Measurements from ENCODE around the gene LOXHD1.

LOXHD1 gene

DNA sequence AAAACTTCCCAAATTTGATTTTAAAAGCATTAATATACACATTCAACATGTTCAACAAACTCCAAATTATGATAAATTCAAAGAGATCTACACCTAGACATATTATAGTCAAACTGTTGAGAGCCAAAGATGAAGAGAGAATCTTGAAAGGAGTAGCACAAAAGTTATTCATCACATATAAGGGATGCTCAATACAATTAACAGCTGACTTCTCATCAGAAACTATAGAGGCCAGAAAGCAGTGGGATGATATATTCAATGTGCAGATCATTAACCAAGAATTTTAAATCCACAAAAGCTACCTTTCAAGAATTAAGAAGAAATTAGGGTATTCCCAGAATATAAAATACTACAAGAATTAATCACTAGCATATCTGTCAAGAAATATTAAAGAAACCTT lies 75.4 kb downstream of the LOXHD1 start:
- peaks cover 3 to 12% (median 6%) of the 10 kb centered on the region in 5 donors for H3K9me3 ChIP-seq (ENCODE audit: control insufficient read depth in 5 of 5, low read length in 5 of 5)
- peaks cover 0 to 4% (median 0%) of the 10 kb centered on the region in 5 donors for H3K27me3 ChIP-seq (ENCODE audit: control insufficient read depth in 5 of 5, insufficient read depth in 4 of 5, low read length in 5 of 5)
- H3K36me3 ChIP-seq (ENCODE audit: control insufficient read depth in 5 of 5, insufficient read depth in 5 of 5, low read length in 5 of 5), result peaks cover 0 to 2% (median 0%) of the 10 kb centered on the region in 5 donors
- H3K4me1 ChIP-seq (ENCODE audit: control insufficient read depth in 5 of 5, insufficient read depth in 5 of 5, low read length in 5 of 5), result no peaks in the 10 kb centered on the region
- H3K4me3 ChIP-seq (ENCODE audit: low read depth in 1 of 5, low read length in 5 of 5), result no peak overlapping the region
- no peak overlapping the region for H3K9ac ChIP-seq (ENCODE audit: low read length in 5 of 5)
- H3K27ac ChIP-seq (ENCODE audit: low read depth, low read length), result no peak overlapping the region

DNA sequence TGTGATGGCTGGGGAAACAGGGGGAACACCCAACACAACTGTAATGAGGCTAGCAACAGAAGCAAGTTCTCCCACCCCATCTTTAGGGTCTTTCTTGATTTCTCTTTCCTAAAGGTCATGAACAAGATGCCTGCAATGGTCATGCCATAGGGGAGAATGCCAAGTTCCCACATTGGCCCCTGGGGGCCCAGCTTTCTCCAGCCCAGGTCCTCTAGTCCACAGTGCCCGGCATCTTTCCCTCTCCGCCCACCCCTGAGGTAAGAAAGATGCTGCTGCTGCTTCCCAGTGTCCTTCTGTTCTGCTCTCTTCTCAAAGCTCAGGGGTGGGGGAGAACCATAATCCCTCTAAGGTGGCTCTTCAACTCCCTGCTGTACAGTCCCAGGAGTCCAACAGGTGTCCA lies 78.0 kb downstream of the LOXHD1 start:
- Histone ChIP-seq H3K9me3 (ENCODE audit: control insufficient read depth in 5 of 5, low read length in 5 of 5) (peaks cover 3 to 12% (median 6%) of the 10 kb centered on the region in 5 donors), H3K27me3 (ENCODE audit: control insufficient read depth in 5 of 5, insufficient read depth in 4 of 5, low read length in 5 of 5) (peaks cover 0 to 4% (median 0%) of the 10 kb centered on the region in 5 donors), H3K4me3 (ENCODE audit: low read depth in 1 of 5, low read length in 5 of 5) (no peak overlapping the region), H3K4me1 (ENCODE audit: control insufficient read depth in 5 of 5, insufficient read depth in 5 of 5, low read length in 5 of 5) (no peaks in the 10 kb centered on the region), H3K9ac (ENCODE audit: low read length in 5 of 5) (no peak overlapping the region), H3K36me3 (ENCODE audit: control insufficient read depth in 5 of 5, insufficient read depth in 5 of 5, low read length in 5 of 5) (peaks cover 0 to 3% (median 0%) of the 10 kb centered on the region in 5 donors), H3K27ac (ENCODE audit: low read depth, low read length) (no peak overlapping the region)

DNA sequence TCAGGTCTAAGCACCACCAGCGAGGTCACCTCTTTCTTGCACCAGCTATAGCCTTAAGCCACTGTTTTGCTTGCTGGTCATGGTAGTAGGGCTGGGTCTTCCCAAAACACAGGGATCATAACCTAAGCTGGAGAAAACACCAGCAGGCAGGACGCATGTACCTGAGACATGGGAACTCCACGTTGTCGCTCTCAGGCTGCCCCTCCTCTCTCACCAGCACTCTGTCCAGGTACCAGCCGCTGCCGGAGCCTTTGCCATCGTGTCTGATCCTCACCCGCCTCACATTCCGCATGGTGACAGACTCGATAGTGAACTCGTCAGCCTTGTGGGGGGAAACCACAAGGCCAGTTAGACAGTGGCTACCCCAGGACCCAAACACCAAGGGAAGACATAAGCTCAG lies 79.5 kb downstream of the LOXHD1 start:
- Histone ChIP-seq H3K4me3 (ENCODE audit: low read depth in 1 of 5, low read length in 5 of 5) (no peak overlapping the region), H3K36me3 (ENCODE audit: control insufficient read depth in 5 of 5, insufficient read depth in 5 of 5, low read length in 5 of 5) (peaks cover 0 to 3% (median 0%) of the 10 kb centered on the region in 5 donors), H3K27ac (ENCODE audit: low read depth, low read length) (no peak overlapping the region), H3K27me3 (ENCODE audit: control insufficient read depth in 5 of 5, insufficient read depth in 4 of 5, low read length in 5 of 5) (peaks cover 0 to 4% (median 0%) of the 10 kb centered on the region in 5 donors), H3K4me1 (ENCODE audit: control insufficient read depth in 5 of 5, insufficient read depth in 5 of 5, low read length in 5 of 5) (no peaks in the 10 kb centered on the region), H3K9ac (ENCODE audit: low read length in 5 of 5) (no peak overlapping the region), H3K9me3 (ENCODE audit: control insufficient read depth in 5 of 5, low read length in 5 of 5) (peaks cover 3 to 12% (median 6%) of the 10 kb centered on the region in 5 donors)

DNA sequence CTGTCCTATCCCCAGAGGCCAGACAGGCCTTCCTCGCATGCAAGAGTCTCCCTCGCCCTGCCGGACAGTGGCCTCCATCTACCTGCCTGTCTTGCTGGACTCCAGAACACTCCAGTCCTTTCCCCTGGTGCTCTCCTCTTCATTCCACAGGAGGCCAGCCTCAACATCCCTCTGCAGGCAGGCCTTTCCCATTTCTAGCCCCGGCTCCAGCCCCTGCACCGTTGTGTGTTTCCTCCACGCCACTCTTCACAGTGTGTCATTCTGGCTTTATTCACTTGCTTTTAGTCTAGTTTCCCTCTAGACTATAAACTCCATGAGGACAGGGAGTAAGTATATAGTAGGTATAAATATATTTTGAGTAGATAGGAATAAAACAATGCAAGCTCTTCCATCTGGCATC lies 81.2 kb downstream of the LOXHD1 start:
- Histone ChIP-seq H3K4me1 (ENCODE audit: control insufficient read depth in 5 of 5, insufficient read depth in 5 of 5, low read length in 5 of 5) (no peaks in the 10 kb centered on the region), H3K27ac (ENCODE audit: low read depth, low read length) (no peak overlapping the region), H3K27me3 (ENCODE audit: control insufficient read depth in 5 of 5, insufficient read depth in 4 of 5, low read length in 5 of 5) (peaks cover 0 to 4% (median 0%) of the 10 kb centered on the region in 5 donors), H3K36me3 (ENCODE audit: control insufficient read depth in 5 of 5, insufficient read depth in 5 of 5, low read length in 5 of 5) (peaks cover 0 to 3% (median 0%) of the 10 kb centered on the region in 5 donors), H3K9me3 (ENCODE audit: control insufficient read depth in 5 of 5, low read length in 5 of 5) (peaks cover 0 to 5% (median 0%) of the 10 kb centered on the region in 5 donors), H3K4me3 (ENCODE audit: low read depth in 1 of 5, low read length in 5 of 5) (no peak overlapping the region), H3K9ac (ENCODE audit: low read length in 5 of 5) (no peak overlapping the region)

DNA sequence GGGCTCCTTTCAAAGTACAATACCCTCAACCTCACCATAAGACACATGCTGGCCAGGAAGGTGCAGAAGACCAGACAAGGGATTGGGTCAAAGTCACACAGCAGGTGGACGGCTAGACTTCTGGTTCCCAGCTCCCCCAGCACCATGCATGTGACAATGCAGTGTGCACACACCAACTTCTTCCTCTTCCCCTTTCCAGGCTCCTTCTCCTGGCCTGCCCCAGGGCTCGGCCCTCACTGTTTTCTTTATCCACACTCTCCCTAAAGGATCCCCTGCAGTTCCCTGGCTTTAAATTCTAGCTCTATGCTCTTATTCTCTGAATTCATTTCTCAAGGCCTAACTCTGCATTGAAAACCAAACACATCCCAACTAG lies 82.3 kb downstream of the LOXHD1 start:
- Histone ChIP-seq H3K27me3 (ENCODE audit: control insufficient read depth in 5 of 5, insufficient read depth in 4 of 5, low read length in 5 of 5) (peaks cover 0 to 4% (median 0%) of the 10 kb centered on the region in 5 donors), H3K4me3 (ENCODE audit: low read depth in 1 of 5, low read length in 5 of 5) (no peak overlapping the region), H3K4me1 (ENCODE audit: control insufficient read depth in 5 of 5, insufficient read depth in 5 of 5, low read length in 5 of 5) (no peaks in the 10 kb centered on the region), H3K36me3 (ENCODE audit: control insufficient read depth in 5 of 5, insufficient read depth in 5 of 5, low read length in 5 of 5) (peaks cover 0 to 8% (median 0%) of the 10 kb centered on the region in 5 donors), H3K9ac (ENCODE audit: low read length in 5 of 5) (no peak overlapping the region), H3K27ac (ENCODE audit: low read depth, low read length) (no peak overlapping the region), H3K9me3 (ENCODE audit: control insufficient read depth in 5 of 5, low read length in 5 of 5) (no peaks in the 10 kb centered on the region)

DNA sequence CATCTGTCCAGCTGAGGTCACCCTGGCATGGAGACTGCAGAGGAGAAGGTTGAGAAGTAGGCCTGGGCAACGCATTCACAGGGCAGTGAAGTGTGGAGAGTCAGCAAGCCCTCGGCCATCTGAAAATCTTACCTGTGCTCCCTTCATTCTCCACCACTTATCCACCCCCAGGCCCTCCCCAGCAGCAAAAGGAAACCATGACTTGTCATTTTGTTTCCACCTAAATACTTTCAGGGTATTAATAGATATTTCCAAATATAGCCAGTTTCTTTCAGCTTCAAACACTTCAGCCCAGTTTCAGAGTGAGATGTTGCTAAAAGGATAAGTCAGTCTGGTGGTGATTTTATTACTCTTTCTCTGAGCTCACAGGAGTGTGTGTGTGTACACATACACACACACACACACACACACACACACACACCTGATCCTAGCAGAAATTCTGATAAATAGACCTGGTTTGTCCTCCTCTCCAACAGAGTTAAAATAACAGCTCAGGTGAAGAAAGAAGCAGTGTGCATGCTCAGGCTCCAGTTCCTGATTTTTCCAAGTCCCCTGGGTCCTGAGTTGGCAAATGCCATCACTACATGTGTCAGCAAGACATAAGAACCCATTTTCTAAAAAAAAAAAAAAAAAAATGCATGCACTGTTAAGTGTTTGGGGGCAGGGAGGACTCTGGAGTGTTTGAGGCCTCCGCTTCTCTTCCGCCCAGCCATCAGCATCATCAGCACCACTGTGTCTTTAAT lies 82.8 kb downstream of the LOXHD1 start:
- no peaks in the 10 kb centered on the region for H3K9me3 ChIP-seq (ENCODE audit: control insufficient read depth in 5 of 5, low read length in 5 of 5)
- H3K36me3 ChIP-seq (ENCODE audit: control insufficient read depth in 5 of 5, insufficient read depth in 5 of 5, low read length in 5 of 5), result peaks cover 0 to 9% (median 1%) of the 10 kb centered on the region in 5 donors
- H3K9ac ChIP-seq (ENCODE audit: low read length in 5 of 5), result no peak overlapping the region
- H3K4me3 ChIP-seq (ENCODE audit: low read depth in 1 of 5, low read length in 5 of 5), result no peak overlapping the region
- no peaks in the 10 kb centered on the region for H3K4me1 ChIP-seq (ENCODE audit: control insufficient read depth in 5 of 5, insufficient read depth in 5 of 5, low read length in 5 of 5)
- peaks cover 0 to 4% (median 0%) of the 10 kb centered on the region in 5 donors for H3K27me3 ChIP-seq (ENCODE audit: control insufficient read depth in 5 of 5, insufficient read depth in 4 of 5, low read length in 5 of 5)
- H3K27ac ChIP-seq (ENCODE audit: low read depth, low read length), result no peak overlapping the region

DNA sequence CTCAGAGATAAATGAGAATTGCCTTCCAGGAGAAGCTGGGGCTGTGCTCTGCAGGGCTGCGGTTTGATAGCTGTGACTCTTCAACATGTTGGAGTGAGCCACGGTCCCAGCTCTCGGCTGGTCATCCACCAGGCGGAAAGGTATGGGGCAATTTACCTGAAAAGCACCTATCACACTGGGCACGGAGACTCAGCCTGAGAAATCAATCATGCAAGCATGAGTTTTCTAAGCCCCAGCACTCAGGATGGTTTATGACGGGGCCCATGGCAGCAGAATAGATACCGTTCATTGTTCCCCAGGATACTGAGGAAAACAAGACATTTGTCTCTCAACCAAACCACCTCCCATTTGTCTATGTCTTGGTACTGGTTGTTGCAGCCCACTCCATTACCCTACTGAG lies 83.9 kb downstream of the LOXHD1 start:
- Histone ChIP-seq H3K4me1 (ENCODE audit: control insufficient read depth in 5 of 5, insufficient read depth in 5 of 5, low read length in 5 of 5) (no peaks in the 10 kb centered on the region), H3K27ac (ENCODE audit: low read depth, low read length) (no peak overlapping the region), H3K9me3 (ENCODE audit: control insufficient read depth in 5 of 5, low read length in 5 of 5) (no peaks in the 10 kb centered on the region), H3K4me3 (ENCODE audit: low read depth in 1 of 5, low read length in 5 of 5) (no peak overlapping the region), H3K27me3 (ENCODE audit: control insufficient read depth in 5 of 5, insufficient read depth in 4 of 5, low read length in 5 of 5) (no peaks in the 10 kb centered on the region), H3K36me3 (ENCODE audit: control insufficient read depth in 5 of 5, insufficient read depth in 5 of 5, low read length in 5 of 5) (peaks cover 0 to 11% (median 4%) of the 10 kb centered on the region in 5 donors), H3K9ac (ENCODE audit: low read length in 5 of 5) (no peak overlapping the region)

DNA sequence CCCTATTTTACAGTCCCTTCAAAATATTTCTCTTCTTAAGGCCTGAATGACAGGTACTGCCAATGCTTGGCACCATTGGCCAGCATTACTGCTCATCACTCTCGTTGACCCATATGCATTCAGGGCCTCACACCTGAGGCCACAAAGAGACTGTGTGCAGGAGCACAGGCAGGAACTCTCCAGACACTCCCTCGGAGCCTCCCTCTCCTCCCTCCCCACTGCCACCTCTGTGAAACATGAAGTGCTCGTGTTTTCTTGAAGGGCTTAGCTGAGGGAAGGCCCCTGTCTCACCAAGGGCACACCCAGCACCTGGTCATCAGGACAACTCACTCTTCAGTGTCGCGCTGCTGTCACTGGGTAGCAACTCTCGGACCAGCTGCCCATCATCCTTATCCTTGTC lies 85.3 kb downstream of the LOXHD1 start:
- Histone ChIP-seq H3K9ac (ENCODE audit: low read length in 5 of 5) (no peak overlapping the region), H3K27me3 (ENCODE audit: control insufficient read depth in 5 of 5, insufficient read depth in 4 of 5, low read length in 5 of 5) (no peaks in the 10 kb centered on the region), H3K36me3 (ENCODE audit: control insufficient read depth in 5 of 5, insufficient read depth in 5 of 5, low read length in 5 of 5) (peaks cover 0 to 11% (median 4%) of the 10 kb centered on the region in 5 donors)

DNA sequence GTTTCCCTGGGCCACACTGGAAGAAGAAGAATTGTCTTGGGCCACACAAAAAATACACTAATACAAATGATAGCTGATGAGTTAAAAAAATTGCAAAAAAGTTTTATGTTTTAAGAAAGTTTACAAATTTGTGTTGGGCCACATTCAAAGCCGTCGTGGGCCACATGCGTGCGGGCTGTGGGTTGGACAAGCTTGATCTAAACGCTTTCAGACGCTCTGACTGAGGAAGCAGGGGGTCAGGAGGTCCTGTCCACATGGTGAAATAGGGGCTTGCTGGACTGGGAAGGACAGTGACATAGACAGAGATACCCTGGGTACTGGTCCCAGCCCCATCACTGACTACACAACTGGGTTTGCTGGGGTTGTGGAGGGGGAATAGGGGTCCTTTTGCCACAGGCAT lies 86.4 kb downstream of the LOXHD1 start:
- Histone ChIP-seq H3K4me3 (ENCODE audit: low read depth in 1 of 5, low read length in 5 of 5) (no peak overlapping the region), H3K9me3 (ENCODE audit: control insufficient read depth in 5 of 5, low read length in 5 of 5) (no peaks in the 10 kb centered on the region), H3K36me3 (ENCODE audit: control insufficient read depth in 5 of 5, insufficient read depth in 5 of 5, low read length in 5 of 5) (peaks cover 0 to 8% (median 4%) of the 10 kb centered on the region in 5 donors), H3K27me3 (ENCODE audit: control insufficient read depth in 5 of 5, insufficient read depth in 4 of 5, low read length in 5 of 5) (no peaks in the 10 kb centered on the region), H3K27ac (ENCODE audit: low read depth, low read length) (no peak overlapping the region), H3K9ac (ENCODE audit: low read length in 5 of 5) (no peak overlapping the region), H3K4me1 (ENCODE audit: control insufficient read depth in 5 of 5, insufficient read depth in 5 of 5, low read length in 5 of 5) (no peaks in the 10 kb centered on the region)

More for the DNA sequence above, 85.3 kb downstream of the LOXHD1 start:
- no peak overlapping the region for H3K4me3 ChIP-seq (ENCODE audit: low read depth in 1 of 5, low read length in 5 of 5)
- H3K27ac ChIP-seq (ENCODE audit: low read depth, low read length), result no peak overlapping the region
- no peaks in the 10 kb centered on the region for H3K9me3 ChIP-seq (ENCODE audit: control insufficient read depth in 5 of 5, low read length in 5 of 5)
- H3K4me1 ChIP-seq (ENCODE audit: control insufficient read depth in 5 of 5, insufficient read depth in 5 of 5, low read length in 5 of 5), result no peaks in the 10 kb centered on the region

DNA sequence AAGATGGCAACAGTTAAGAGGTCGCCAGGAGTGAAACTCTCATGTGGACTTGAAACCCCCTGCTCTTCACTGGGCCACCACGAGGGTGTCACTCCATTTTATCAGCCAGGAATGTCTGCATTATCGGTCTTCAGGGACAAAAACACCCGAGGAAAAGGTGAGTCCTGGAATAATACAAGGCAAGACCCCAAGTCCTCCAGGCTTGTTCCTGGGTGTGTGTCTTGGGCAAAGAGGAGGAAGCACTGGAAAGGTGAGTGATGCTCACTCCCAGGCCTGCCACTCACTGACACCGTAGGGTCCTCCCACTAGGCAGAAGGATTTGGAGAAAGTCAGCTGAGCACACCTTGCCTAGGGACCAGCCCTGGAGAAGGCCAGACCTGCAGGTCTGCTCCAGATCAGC lies 86.9 kb downstream of the LOXHD1 start:
- Histone ChIP-seq H3K9me3 (ENCODE audit: control insufficient read depth in 5 of 5, low read length in 5 of 5) (no peaks in the 10 kb centered on the region), H3K27me3 (ENCODE audit: control insufficient read depth in 5 of 5, insufficient read depth in 4 of 5, low read length in 5 of 5) (no peaks in the 10 kb centered on the region), H3K36me3 (ENCODE audit: control insufficient read depth in 5 of 5, insufficient read depth in 5 of 5, low read length in 5 of 5) (peaks cover 0 to 8% (median 4%) of the 10 kb centered on the region in 5 donors), H3K4me3 (ENCODE audit: low read depth in 1 of 5, low read length in 5 of 5) (no peak overlapping the region), H3K4me1 (ENCODE audit: control insufficient read depth in 5 of 5, insufficient read depth in 5 of 5, low read length in 5 of 5) (no peaks in the 10 kb centered on the region), H3K27ac (ENCODE audit: low read depth, low read length) (no peak overlapping the region), H3K9ac (ENCODE audit: low read length in 5 of 5) (no peak overlapping the region)
